H9 (cell line): ENCODE measurements around the gene R3HDM2. TPM values are rescaled to one million over a fixed set of nuclear protein-coding genes. Genes with fewer than 3 reads are reported as not detected.

Experiments
- DNase-seq: peaks from one replicate; pipeline ENCODE4 v3.0.0-alpha.2; 2017
- H2AFZ ChIP-seq: one replicate; pipeline ENCODE4 v1.6.1; 2013; ENCODE audit warnings: mild to moderate bottlenecking, low read length, control low read depth, moderate library complexity
- H2AK5ac ChIP-seq: 2 replicates; pipeline ENCODE4 v1.6.1; 2013; ENCODE audit warnings: low read length, control low read depth, mixed read lengths; ENCODE audit not compliant: insufficient read length
- H2BK120ac ChIP-seq: one replicate; pipeline ENCODE4 v1.6.1; 2013; ENCODE audit warnings: low read depth, mild to moderate bottlenecking, low read length, control low read depth, inconsistent platforms; ENCODE audit not compliant: poor library complexity, severe bottlenecking
- H2BK12ac ChIP-seq: 2 replicates; pipeline ENCODE4 v1.6.1; 2013; ENCODE audit warnings: low read length, control low read depth, mixed read lengths, low read depth; ENCODE audit not compliant: insufficient read length
- H2BK15ac ChIP-seq: 2 replicates; pipeline ENCODE4 v1.6.1; 2013; ENCODE audit warnings: low read depth, low read length, control low read depth
- H2BK20ac ChIP-seq: one replicate; pipeline ENCODE4 v1.6.1; 2013; ENCODE audit warnings: low read depth, mild to moderate bottlenecking, low read length, control low read depth, inconsistent platforms; ENCODE audit not compliant: poor library complexity, severe bottlenecking
- H2BK5ac ChIP-seq: 2 replicates; pipeline ENCODE4 v1.6.1; 2013; ENCODE audit warnings: low read length, control low read depth, mixed read lengths; ENCODE audit not compliant: insufficient read length
- H3K14ac ChIP-seq: 2 replicates; pipeline ENCODE4 v1.6.1; 2013; ENCODE audit warnings: low read length, control low read depth; ENCODE audit not compliant: insufficient read depth
- H3K18ac ChIP-seq: 2 replicates; pipeline ENCODE4 v1.6.1; 2013; ENCODE audit warnings: low read depth, mild to moderate bottlenecking, mixed read lengths, low read length, control low read depth; ENCODE audit not compliant: insufficient read length
- H3K23ac ChIP-seq: 2 replicates; pipeline ENCODE4 v1.6.1; 2013; ENCODE audit warnings: low read length, control low read depth, mixed read lengths, low read depth; ENCODE audit not compliant: insufficient read length
- H3K23me2 ChIP-seq: 2 replicates; pipeline ENCODE4 v1.6.1; 2013; ENCODE audit warnings: low read depth, mild to moderate bottlenecking, mixed read lengths, low read length, control low read depth; ENCODE audit not compliant: insufficient read length, poor library complexity, severe bottlenecking
- H3K27ac ChIP-seq: 2 replicates; pipeline ENCODE4 v1.5.1; 2013; ENCODE audit warnings: low read length, control low read depth, mixed read lengths, low read depth; ENCODE audit not compliant: insufficient read length
- H3K27me3 ChIP-seq: 2 replicates; pipeline ENCODE4 v1.6.1; 2013; ENCODE audit warnings: low read length, control low read depth, inconsistent platforms; ENCODE audit not compliant: insufficient read depth
- H3K4ac ChIP-seq: 2 replicates; pipeline ENCODE4 v1.6.1; 2013; ENCODE audit warnings: low read depth, mild to moderate bottlenecking, control low read depth, inconsistent platforms, low read length, moderate library complexity
- H3K4me1 ChIP-seq: 2 replicates; pipeline ENCODE4 v1.6.1; 2013; ENCODE audit warnings: low read length, control low read depth, inconsistent platforms; ENCODE audit not compliant: insufficient read depth
- H3K4me2 ChIP-seq: 2 replicates; pipeline ENCODE4 v1.6.1; 2013; ENCODE audit warnings: low read length, control low read depth, mixed read lengths; ENCODE audit not compliant: insufficient read length, insufficient read depth
- H3K56ac ChIP-seq: 2 replicates; pipeline ENCODE4 v1.6.1; 2013; ENCODE audit warnings: low read depth, mild to moderate bottlenecking, mixed read lengths, low read length, control low read depth; ENCODE audit not compliant: insufficient read length
- H3K79me1 ChIP-seq: 2 replicates; pipeline ENCODE4 v1.6.1; 2013; ENCODE audit warnings: low read depth, mild to moderate bottlenecking, moderate library complexity, low read length, control low read depth, inconsistent platforms; ENCODE audit not compliant: insufficient read depth, poor library complexity, severe bottlenecking
- H3K79me2 ChIP-seq: 2 replicates; pipeline ENCODE4 v1.6.1; 2013; ENCODE audit warnings: low read length, control low read depth, inconsistent platforms; ENCODE audit not compliant: insufficient read depth
- H3K9ac ChIP-seq: 2 replicates; pipeline ENCODE4 v1.6.1; 2013; ENCODE audit warnings: low read length, control low read depth, mixed read lengths; ENCODE audit not compliant: insufficient read length; ENCODE audit errors: extremely low read depth
- H3K9me3 ChIP-seq: one replicate; pipeline ENCODE4 v1.6.1; 2013; ENCODE audit warnings: low read depth, low read length, inconsistent platforms; ENCODE audit not compliant: control insufficient read depth
- H3T11ph ChIP-seq: one replicate; pipeline ENCODE4 v1.6.1; 2013; ENCODE audit warnings: mild to moderate bottlenecking, low read length, control low read depth, inconsistent platforms
- H4K20me1 ChIP-seq: one replicate; pipeline ENCODE4 v1.6.1; 2013; ENCODE audit not compliant: control insufficient read depth, insufficient read length, insufficient read depth
- H4K5ac ChIP-seq: 2 replicates; pipeline ENCODE4 v1.6.1; 2013; ENCODE audit warnings: low read depth, mild to moderate bottlenecking, mixed read lengths, low read length, control low read depth; ENCODE audit not compliant: insufficient read length
- H4K8ac ChIP-seq: replicated peaks from 2 replicates; pipeline ENCODE4 v1.6.1; 2013; ENCODE audit warnings: low read length, control low read depth, mixed read lengths, low read depth; ENCODE audit not compliant: insufficient read length
- H4K91ac ChIP-seq: 2 replicates; pipeline ENCODE4 v1.6.1; 2013; ENCODE audit warnings: low read depth, mild to moderate bottlenecking, moderate library complexity, mixed read lengths, low read length, control low read depth; ENCODE audit not compliant: insufficient read length
- H3K27ac Mint-ChIP-seq, 3 experiments: 2 replicates in 2 of 3; 3 replicates in 1 of 3; pipeline ENCODE4 v1.8.0; 2020 to 2021; ENCODE audit warnings: mixed read lengths in 3 of 3, mild to moderate bottlenecking in 1 of 3, moderate library complexity in 1 of 3
- H3K27me3 Mint-ChIP-seq: 2 replicates; pipeline ENCODE4 v1.8.0; 2021; ENCODE audit warnings: low read depth, mild to moderate bottlenecking, moderate library complexity, mixed read lengths
- H3K36me3 Mint-ChIP-seq, 3 experiments: 2 replicates in 2 of 3; 3 replicates in 1 of 3; pipeline ENCODE4 v1.8.0; 2020 to 2021; ENCODE audit warnings: low read depth in 3 of 3, mixed read lengths in 3 of 3; ENCODE audit not compliant: insufficient read depth in 1 of 3
- H3K4me1 Mint-ChIP-seq, 2 experiments: 2 replicates each; pipeline ENCODE4 v1.8.0; 2020; ENCODE audit warnings: mixed read lengths in 2 of 2
- H3K4me3 Mint-ChIP-seq, 2 experiments: 2 replicates in 1 of 2; 3 replicates in 1 of 2; pipeline ENCODE4 v1.8.0; 2020 to 2021; ENCODE audit warnings: mild to moderate bottlenecking in 2 of 2, mixed read lengths in 2 of 2, moderate library complexity in 1 of 2
- H3K9me3 Mint-ChIP-seq, 2 experiments: 2 replicates in 1 of 2; 3 replicates in 1 of 2; pipeline ENCODE4 v1.8.0; 2020; ENCODE audit warnings: mild to moderate bottlenecking in 2 of 2, mixed read lengths in 2 of 2, moderate library complexity in 1 of 2
- CTCF ChIP-seq: fragments of 200-600 bp; sonication (generic); conservative IDR thresholded peaks from 3 replicates; pipeline ENCODE4 v1.8.0; 2021; ENCODE audit warnings: antibody characterized with exemption, mild to moderate bottlenecking
- WGBS: extraction: QIAGEN DNeasy Blood & Tissue Kit; methylation state at CpG from one replicate; pipeline ENCODE4 v1.1.7; 2013; ENCODE audit warnings: missing lambda C conversion rate, low lambda C conversion rate, mixed read lengths; ENCODE audit not compliant: insufficient read length; ENCODE audit errors: extremely low coverage; 5-methylcytosine and 5-hydroxymethylcytosine counted together
- total RNA-seq: library from RNA; stranded (reverse); gene quantifications from 2 replicates; pipeline ENCODE4 v1.2.1, GENCODE V29; 2021

The R3HDM2 gene
- total RNA-seq, 1 experiment from 2014 or later, result 43.9 TPM

- peaks cover 0 to 2% (median 0%) of the 10 kb centered on the region in 3 experiments; a peak in 1 of 7 replicates for H3K36me3 Mint-ChIP-seq
- H3K27me3 ChIP-seq, result no peaks in the 10 kb centered on the region
- no peak overlapping the region for H2BK15ac ChIP-seq
- H3K18ac ChIP-seq, result no peak overlapping the region
- peaks cover 1% of the 10 kb centered on the region for H3K27me3 Mint-ChIP-seq
- H4K20me1 ChIP-seq, result no peaks in the 10 kb centered on the region
- H2BK20ac ChIP-seq, result no peak overlapping the region
- H3K23me2 ChIP-seq, result peaks cover 11% of the 10 kb centered on the region
- H3K4me2 ChIP-seq, result no peak overlapping the region
- no peak overlapping the region for H2AFZ ChIP-seq
- no peak overlapping the region for H3K23ac ChIP-seq
- H3K27ac Mint-ChIP-seq, result no peak overlapping the region
- H2BK120ac ChIP-seq, result no peak overlapping the region
- no peak overlapping the region for H3K4ac ChIP-seq
- no CpG with 5 or more reads among the region's 6 CpGs for WGBS
- no peak overlapping the region for H3K4me3 Mint-ChIP-seq
- H3K9me3 Mint-ChIP-seq, result no peaks in the 10 kb centered on the region
- no peak overlapping the region for H3T11ph ChIP-seq
- H4K91ac ChIP-seq, result no peak overlapping the region
- no peak overlapping the region for H4K8ac ChIP-seq
- no peaks in the 10 kb centered on the region for H3K9me3 ChIP-seq
- no peaks in the 10 kb centered on the region; the same call in 1 of the 2 replicates for H3K4me1 ChIP-seq
- H3K79me2 ChIP-seq, result no peaks in the 10 kb centered on the region
- H3K4me1 Mint-ChIP-seq, result peaks cover 31 to 39% of the 10 kb centered on the region in 2 experiments
- H3K56ac ChIP-seq, result no peak overlapping the region
- no peak for DNase-seq
- H3K9ac ChIP-seq, result no peak overlapping the region
- H3K27ac ChIP-seq, result no peak overlapping the region
- H4K5ac ChIP-seq, result no peak overlapping the region
- no peak overlapping the region for H3K14ac ChIP-seq
- no peak overlapping the region for H2AK5ac ChIP-seq
- H2BK5ac ChIP-seq, result no peak overlapping the region
- no peak overlapping the region for H2BK12ac ChIP-seq
- no peaks in the 10 kb centered on the region for H3K79me1 ChIP-seq
- TF ChIP-seq CTCF, result no peak
These were observed 20.5 kb upstream of the R3HDM2 start for GRCh38 chr12:57451233-57451778.
